Measurements from ENCODE around the gene DCANP1. TPM values are rescaled to one million over a fixed set of nuclear protein-coding genes. Genes with fewer than 3 reads are reported as not detected.
A peak's percentile ranks its signal among the peaks of the same experiment; 100 is the strongest.

DCANP1 gene
- total and polyA plus RNA-seq, 2 donors (not counting 1 experiment from before 2014, with no cell fraction given) = not detected

DNA sequence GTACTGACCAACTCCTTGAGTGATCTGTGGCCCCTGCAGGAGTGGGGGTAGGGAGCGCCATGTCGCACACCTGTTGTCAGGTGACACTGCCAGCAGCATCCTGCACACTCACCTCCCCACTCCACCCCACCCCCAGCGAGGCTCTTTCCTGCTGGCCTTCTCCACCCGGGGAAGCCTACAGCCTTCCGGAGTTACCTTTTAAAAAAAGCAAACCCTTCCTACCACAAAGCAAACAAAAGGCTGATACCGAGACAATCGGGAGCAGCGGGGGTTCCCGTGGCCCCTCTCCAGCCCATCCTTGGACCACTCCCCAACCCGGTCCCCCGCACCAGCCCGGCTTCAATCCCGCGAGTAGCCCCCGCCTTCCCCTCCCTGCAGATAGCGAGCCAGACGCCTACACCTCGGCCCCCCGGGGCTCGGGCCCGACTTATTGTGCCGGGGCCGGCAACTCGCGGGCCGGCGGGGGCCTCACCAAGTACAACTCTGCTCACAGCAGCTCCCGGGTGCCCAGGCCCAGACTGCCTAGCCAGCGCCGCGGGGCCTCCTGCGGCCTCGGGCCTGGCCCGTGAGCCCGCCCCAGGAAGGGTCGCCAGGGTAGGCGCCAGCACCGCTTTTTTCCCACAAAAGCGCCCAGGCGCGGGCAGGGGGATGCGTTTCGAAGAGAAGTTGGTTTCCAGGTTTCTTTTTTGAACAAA, 48.8 kb downstream of the DCANP1 start:
- ChIA-PET POLR2A (no interaction called here), CTCF (no interaction called here)
- H3K36me3 ChIP-seq (replicated peaks in 1 of 2; ENCODE audit: control extremely low read depth in 1 of 2, control insufficient read depth in 1 of 2, extremely low read depth in 1 of 2, insufficient read depth in 2 of 2, low read length in 1 of 2) = no peaks in the 10 kb centered on the region
- H3K4me1 Mint-ChIP-seq = peaks cover 56% of the 10 kb centered on the region
- no peaks in the 10 kb centered on the region for H3K27me3 ChIP-seq (replicated peaks in 1 of 4; ENCODE audit: control extremely low read depth in 1 of 4, control insufficient read depth in 3 of 4, insufficient read depth in 4 of 4, low read length in 3 of 4)
- peak overlapping the region; percentile 97 for H2AFZ ChIP-seq (ENCODE audit: insufficient read depth, low read depth, low read length, poor library complexity, severe bottlenecking)
- peaks cover 55% of the 10 kb centered on the region for H3K79me2 ChIP-seq (ENCODE audit: control insufficient read depth, insufficient read depth, low read length)
- DNase-seq (no peak), ATAC-seq (ENCODE audit: low read depth) (peak; percentile 15)
- intact Hi-C loops (cut with micrococcal nuclease) = loop anchor here (2.0 to 5.0 kb wide), 2 partner anchors 494 to 734 kb away; partner anchors contain the start of genes PCBD2 and SMAD5
- H3K27ac ChIP-seq (ENCODE audit: low read length in 2 of 2) = peak overlapping the region in 1 of 2 donors; percentile 64
- no peaks in the 10 kb centered on the region for H3K9me3 Mint-ChIP-seq (ENCODE audit: insufficient read depth)
- H3K4me1 ChIP-seq (ENCODE audit: control insufficient read depth in 2 of 2, insufficient read depth in 2 of 2, low read length in 2 of 2) = peaks cover 36 to 43% of the 10 kb centered on the region in 2 donors
- H4K20me1 ChIP-seq (ENCODE audit: control insufficient read depth, insufficient read depth, low read length, poor library complexity, severe bottlenecking) = peaks cover 26% of the 10 kb centered on the region
- WGBS (ENCODE audit: insufficient coverage) = under 1% methylated on average over 43 of the region's 43 CpGs
- H3K4me3 Mint-ChIP-seq = peak overlapping the region; percentile 86
- peak overlapping the region; percentile 61 to 80 (median 72) for H3K4me3 ChIP-seq (ENCODE audit: control extremely low read depth in 1 of 5, extremely low read depth in 1 of 5, insufficient read depth in 1 of 5, low read depth in 2 of 5, low read length in 4 of 5)
- peak overlapping the region; percentile 83 for H3K9ac ChIP-seq (ENCODE audit: low read length)
- TF ChIP-seq EZH2 (IDR thresholded peaks at IDR 0.05; ENCODE audit: borderline replicate concordance, insufficient read depth, low read depth, low read length, poor library complexity, severe bottlenecking) = no peak
- TF ChIP-seq, protein P1, sequence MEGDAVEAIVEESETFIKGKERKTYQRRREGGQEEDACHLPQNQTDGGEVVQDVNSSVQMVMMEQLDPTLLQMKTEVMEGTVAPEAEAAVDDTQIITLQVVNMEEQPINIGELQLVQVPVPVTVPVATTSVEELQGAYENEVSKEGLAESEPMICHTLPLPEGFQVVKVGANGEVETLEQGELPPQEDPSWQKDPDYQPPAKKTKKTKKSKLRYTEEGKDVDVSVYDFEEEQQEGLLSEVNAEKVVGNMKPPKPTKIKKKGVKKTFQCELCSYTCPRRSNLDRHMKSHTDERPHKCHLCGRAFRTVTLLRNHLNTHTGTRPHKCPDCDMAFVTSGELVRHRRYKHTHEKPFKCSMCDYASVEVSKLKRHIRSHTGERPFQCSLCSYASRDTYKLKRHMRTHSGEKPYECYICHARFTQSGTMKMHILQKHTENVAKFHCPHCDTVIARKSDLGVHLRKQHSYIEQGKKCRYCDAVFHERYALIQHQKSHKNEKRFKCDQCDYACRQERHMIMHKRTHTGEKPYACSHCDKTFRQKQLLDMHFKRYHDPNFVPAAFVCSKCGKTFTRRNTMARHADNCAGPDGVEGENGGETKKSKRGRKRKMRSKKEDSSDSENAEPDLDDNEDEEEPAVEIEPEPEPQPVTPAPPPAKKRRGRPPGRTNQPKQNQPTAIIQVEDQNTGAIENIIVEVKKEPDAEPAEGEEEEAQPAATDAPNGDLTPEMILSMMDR (IDR thresholded peaks at IDR 0.05) = no peak
- peak overlapping the region; percentile 68 for H3K27ac Mint-ChIP-seq
- peaks cover 0 to 7% (median 0%) of the 10 kb centered on the region in 3 donors for H3K9me3 ChIP-seq (ENCODE audit: control extremely low read depth in 1 of 3, control insufficient read depth in 2 of 3, insufficient read depth in 1 of 3, low read length in 2 of 3)
- H3K4me2 ChIP-seq (replicated peaks; ENCODE audit: low read depth, low read length, poor library complexity, severe bottlenecking) = peak overlapping the region; percentile 90
- H3K27me3 Mint-ChIP-seq = no peaks in the 10 kb centered on the region

DNA sequence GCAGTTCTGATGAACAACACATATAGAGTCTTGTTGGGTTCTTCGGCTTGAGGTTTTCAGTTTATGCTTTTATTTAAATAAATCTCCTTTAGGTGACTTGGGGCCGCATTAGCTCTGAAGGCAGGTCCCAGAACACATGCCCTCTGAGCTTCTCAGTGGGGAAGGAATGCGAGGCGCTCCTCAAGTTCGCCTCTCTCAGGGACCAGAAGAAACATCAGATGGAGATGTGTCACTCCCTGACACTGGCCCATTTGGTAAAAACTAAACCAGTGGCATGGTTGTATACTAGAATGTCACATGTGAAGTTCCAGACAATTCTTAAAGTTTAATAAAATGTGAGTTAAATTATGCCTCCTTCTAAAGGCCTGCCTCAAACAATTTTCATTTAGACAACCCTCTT, 50.1 kb downstream of the DCANP1 start:
- ATAC-seq (ENCODE audit: low read depth) (no peak), DNase-seq (no peak)
- Mint-ChIP-seq H3K4me3 (peak overlapping the region; percentile 32), H3K27me3 (no peaks in the 10 kb centered on the region), H3K27ac (no peak overlapping the region), H3K9me3 (ENCODE audit: insufficient read depth) (no peaks in the 10 kb centered on the region), H3K4me1 (peaks cover 69% of the 10 kb centered on the region)
- H3K27ac ChIP-seq (ENCODE audit: low read length in 2 of 2) = no peak overlapping the region
- POLR2A ChIA-PET = no interaction called here
- TF ChIP-seq, protein P1 (IDR thresholded peaks at IDR 0.05) = no peak
- TF ChIP-seq EZH2 (IDR thresholded peaks at IDR 0.05; ENCODE audit: borderline replicate concordance, insufficient read depth, low read depth, low read length, poor library complexity, severe bottlenecking) = no peak
- peaks cover 0 to 7% (median 0%) of the 10 kb centered on the region in 3 donors for H3K9me3 ChIP-seq (ENCODE audit: control extremely low read depth in 1 of 3, control insufficient read depth in 2 of 3, insufficient read depth in 1 of 3, low read length in 2 of 3)
- peak overlapping the region; percentile 90 for H3K4me2 ChIP-seq (replicated peaks; ENCODE audit: low read depth, low read length, poor library complexity, severe bottlenecking)
- intact Hi-C loops (cut with micrococcal nuclease) = loop anchor here (5.0 kb wide), 1 partner anchor 735 kb away; the partner anchor contains the start of gene SMAD5
- no peaks in the 10 kb centered on the region for H3K27me3 ChIP-seq (replicated peaks in 1 of 4; ENCODE audit: control extremely low read depth in 1 of 4, control insufficient read depth in 3 of 4, insufficient read depth in 4 of 4, low read length in 3 of 4)
- peaks cover 0 to under 1% of the 10 kb centered on the region in 2 experiments for H3K36me3 ChIP-seq (replicated peaks in 1 of 2; ENCODE audit: control extremely low read depth in 1 of 2, control insufficient read depth in 1 of 2, extremely low read depth in 1 of 2, insufficient read depth in 2 of 2, low read length in 1 of 2)
- H4K20me1 ChIP-seq (ENCODE audit: control insufficient read depth, insufficient read depth, low read length, poor library complexity, severe bottlenecking) = peaks cover 33% of the 10 kb centered on the region
- H3K4me1 ChIP-seq (ENCODE audit: control insufficient read depth in 2 of 2, insufficient read depth in 2 of 2, low read length in 2 of 2) = peaks cover 42 to 55% of the 10 kb centered on the region in 2 donors
- H3K79me2 ChIP-seq (ENCODE audit: control insufficient read depth, insufficient read depth, low read length) = peaks cover 67% of the 10 kb centered on the region
- no peak overlapping the region for H2AFZ ChIP-seq (ENCODE audit: insufficient read depth, low read depth, low read length, poor library complexity, severe bottlenecking)
- no CpG with 5 or more reads among the region's 5 CpGs for WGBS (ENCODE audit: insufficient coverage)
- H3K4me3 ChIP-seq (ENCODE audit: control extremely low read depth in 1 of 5, extremely low read depth in 1 of 5, insufficient read depth in 1 of 5, low read depth in 2 of 5, low read length in 4 of 5) = no peak overlapping the region
- no peak overlapping the region for H3K9ac ChIP-seq (ENCODE audit: low read length)
- CTCF ChIA-PET = no interaction called here

Data from B cell (primary cell).